SKM-1 (cell line): Measurements from ENCODE around the gene NCCRP1.

Experiments
- DNase-seq: peaks from one replicate; lab custom pipeline; 2025; ENCODE audit not compliant: unreplicated experiment; lab: John Stamatoyannopoulos, UW

The NCCRP1 gene

DNA sequence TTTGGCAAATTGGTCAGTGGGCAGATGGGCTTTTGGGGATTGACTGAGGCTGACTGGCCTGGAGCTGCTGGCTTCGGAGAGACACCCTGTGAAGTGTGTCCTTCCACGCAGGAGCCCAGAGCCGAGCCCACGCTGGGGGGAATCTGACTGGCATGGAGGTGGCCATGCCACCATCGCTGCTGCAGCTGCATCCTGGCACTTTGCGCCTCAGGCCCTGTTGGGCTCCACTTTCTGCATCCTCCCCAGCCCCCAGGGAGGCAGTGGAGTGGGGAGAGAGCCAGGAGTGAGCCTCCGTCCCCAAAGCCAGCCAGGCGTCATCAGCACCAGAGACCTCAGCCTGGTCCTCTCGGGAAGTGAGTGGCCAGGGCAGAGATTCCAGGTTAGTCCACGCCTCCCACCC lies 17.0 kb upstream of the NCCRP1 start:
- DNase-seq, result no peak

- DNase-seq, result no peak
Observed at GRCh38 chr19:39180749-39181148, 16.0 kb upstream of the NCCRP1 start.

DNA sequence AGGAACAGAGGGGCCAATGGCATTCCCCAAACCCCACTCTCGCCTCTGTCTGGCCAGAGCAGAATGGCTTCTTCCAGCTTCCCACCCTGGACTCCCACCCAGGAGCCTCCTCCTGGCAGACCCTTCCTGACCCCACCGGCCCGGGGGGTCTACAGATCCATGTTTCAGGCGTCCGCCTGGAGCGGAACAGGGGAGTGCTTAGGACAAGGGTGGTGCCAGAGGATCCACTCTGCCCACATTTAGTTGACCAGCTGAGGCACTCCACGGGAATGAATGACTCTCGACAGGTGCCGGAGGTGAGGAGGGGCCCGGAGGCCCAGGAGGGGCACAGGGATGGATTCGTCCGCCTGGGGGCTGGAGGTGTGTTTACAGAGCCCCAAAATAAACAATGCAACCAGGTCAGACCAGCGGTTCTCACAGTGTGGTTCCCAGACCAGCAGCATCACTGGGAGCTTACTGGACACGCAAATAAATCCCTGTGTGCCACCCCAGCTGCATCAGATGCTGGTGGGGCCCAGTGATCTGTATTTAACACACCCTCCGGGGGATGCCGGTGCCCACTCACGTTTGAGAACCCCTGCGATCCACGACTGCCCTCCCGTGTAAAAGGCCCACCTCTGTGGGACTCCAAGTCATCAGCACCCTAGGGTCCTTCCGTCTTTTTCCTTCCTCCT lies 15.1 kb upstream of the NCCRP1 start:
- DNase-seq, result no peak

DNA sequence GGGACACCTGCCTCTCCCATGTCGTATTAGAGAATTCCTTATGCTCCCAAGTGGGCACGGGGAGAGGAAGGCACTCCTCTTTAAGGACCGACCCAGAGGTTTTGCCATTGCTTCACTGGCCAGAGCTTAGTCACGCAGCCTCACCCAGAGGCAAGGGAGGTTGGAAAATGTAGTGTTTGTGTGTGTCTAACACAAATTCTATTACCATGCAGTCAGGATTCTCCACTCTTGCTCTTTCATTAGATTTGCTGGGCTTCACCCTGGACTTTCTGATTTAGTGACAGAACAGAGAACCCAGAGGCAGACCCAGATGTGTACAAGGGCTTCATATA lies 14.6 kb upstream of the NCCRP1 start:
- no peak for DNase-seq

DNA sequence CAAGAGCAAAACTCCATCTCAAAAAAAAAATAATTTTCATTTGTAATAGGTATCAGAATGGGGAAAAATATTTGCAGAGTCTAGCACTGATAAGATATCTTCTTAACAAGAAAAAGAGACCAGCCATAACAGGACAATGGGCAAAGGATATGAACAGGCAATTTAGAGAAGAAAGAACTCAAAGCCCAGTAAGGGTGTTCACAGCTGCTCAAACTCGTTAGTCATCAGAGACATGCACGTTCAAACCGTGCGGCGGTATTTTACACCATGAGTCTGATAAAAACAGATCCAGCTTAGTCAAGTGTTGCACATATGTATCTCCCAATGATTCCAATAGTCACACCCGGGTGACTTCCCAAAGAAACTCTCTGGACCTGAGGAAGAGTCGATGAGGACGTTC lies 13.7 kb upstream of the NCCRP1 start:
- DNase-seq, result no peak

- DNase-seq, result no peak
Observed at GRCh38 chr19:39186391-39186790, 10.4 kb upstream of the NCCRP1 start.

- no peak for DNase-seq
Observed at GRCh38 chr19:39187552-39187943, 9.2 kb upstream of the NCCRP1 start.

- no peak for DNase-seq
Observed at GRCh38 chr19:39188960-39189359, 7.8 kb upstream of the NCCRP1 start.

GRCh38 chr19:39190768-39191167 lies 6.0 kb upstream of the NCCRP1 start:
- DNase-seq, result no peak

GRCh38 chr19:39192846-39193245 lies 3.9 kb upstream of the NCCRP1 start:
- no peak for DNase-seq

- DNase-seq, result no peak
Observed at GRCh38 chr19:39193803-39194202, 3.0 kb upstream of the NCCRP1 start.

- no peak for DNase-seq
Observed at GRCh38 chr19:39194832-39195542, 1.8 kb upstream of the NCCRP1 start.

DNA sequence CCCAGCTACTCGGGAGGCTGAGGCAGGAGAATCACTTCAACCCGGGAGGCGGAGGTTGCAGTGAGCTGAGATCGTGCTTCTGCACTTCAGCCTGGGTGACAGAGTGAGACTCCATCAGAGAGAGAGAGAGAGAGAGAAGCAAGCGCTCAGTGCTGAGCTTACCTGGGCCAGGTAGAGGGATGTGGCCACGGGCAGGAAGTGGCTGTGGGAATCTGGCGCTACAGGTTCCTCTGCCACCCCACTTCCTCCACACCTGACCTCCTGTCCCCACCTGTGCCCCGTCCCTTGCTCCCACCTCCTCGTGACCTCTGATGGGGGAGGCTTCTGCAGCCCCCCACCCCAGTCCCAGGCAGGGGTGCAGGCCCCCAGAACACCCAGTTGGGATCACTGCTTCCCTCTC lies 1.0 kb upstream of the NCCRP1 start:
- DNase-seq, result no peak

DNA sequence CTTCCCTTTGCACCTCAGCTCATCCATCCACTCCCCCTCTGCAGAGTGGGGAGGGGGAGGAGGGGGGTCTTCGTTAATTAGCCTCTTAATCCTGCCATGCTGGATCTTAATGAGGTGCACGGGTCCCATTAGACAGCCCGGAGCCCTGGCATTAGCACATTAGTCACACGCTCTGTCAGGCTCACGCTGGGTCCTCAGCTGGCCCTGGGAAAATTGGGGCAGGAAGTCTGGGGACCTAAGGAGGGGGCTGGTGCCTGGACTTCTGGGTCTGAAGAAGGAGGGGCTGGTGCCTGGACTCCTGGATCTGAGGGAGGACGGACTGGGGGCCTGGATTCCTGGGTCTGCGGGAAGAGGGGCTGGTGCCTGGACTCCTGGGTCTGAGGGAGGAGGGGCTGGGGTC lies 444 bp upstream of the NCCRP1 start:
- DNase-seq, result no peak

- no peak for DNase-seq
Observed at GRCh38 chr19:39197808-39198207, 1.0 kb downstream of the NCCRP1 start.

DNA sequence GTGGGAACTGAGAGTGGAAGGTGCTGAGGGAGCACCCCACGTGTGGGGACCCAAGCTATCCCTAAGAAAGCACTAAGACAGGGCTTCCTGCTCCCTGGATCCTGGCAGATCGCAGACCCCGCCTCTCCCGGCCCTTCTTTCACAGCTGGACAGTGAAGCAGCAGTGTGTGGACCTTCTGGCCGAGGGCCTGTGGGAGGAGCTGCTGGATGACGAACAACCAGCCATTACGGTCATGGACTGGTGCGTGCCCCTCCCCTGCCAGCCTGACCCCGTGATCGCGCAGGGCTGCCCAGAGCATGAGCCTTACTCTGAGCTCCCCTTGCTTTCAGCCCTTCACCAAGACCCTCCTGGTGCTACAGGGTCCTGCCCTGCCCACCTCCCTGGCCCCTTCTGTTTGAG lies 2.3 kb downstream of the NCCRP1 start:
- no peak for DNase-seq

- DNase-seq, result no peak
Observed at GRCh38 chr19:39200066-39200802, 3.5 kb downstream of the NCCRP1 start.

DNA sequence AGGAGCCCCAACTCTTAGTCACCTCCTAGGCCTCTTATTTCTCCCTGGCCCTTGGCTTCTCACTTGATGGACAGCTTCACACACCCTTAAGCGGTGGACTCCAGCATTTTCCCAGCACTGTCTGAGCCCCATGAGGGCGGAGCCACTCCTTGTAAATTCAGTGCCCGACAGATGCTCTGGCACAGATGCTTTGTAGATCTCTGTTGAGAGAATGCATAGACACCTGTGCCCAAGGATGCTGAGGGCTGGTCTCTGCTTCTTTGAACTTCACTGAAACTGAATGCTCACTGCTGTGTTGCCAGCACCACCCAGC lies 4.0 kb downstream of the NCCRP1 start:
- DNase-seq, result no peak

GRCh38 chr19:39202998-39203355 lies 6.2 kb downstream of the NCCRP1 start:
- DNase-seq, result no peak

- DNase-seq, result no peak
Observed at GRCh38 chr19:39203372-39204341, 6.9 kb downstream of the NCCRP1 start, which contains the start of gene SYCN. Gene SYCN (minus strand): TSS chr19:39204263. CDS start chr19:39204254, 9 bp downstream.

DNA sequence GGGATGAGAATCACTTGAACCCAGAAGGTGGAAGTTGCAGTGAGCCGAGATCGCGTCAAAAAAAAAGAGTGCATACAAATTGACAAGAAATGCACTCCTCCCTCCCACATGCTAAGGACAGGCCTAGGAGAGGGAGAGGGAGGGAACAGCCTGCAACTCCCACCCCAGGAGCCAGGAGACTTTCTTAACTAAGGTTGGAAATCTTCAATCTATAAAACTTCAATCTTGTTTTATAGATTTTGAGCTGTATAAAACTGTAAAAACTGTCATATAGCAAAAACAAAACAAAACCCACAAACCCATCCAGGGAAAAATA lies 8.6 kb downstream of the NCCRP1 start:
- no peak for DNase-seq

- no peak for DNase-seq
Observed at GRCh38 chr19:39206122-39206521, 9.4 kb downstream of the NCCRP1 start.
